22Rv1 (cell line): ENCODE measurements around the gene SCYL3.

Experiments
- CTCF ChIP-seq: fragments of 450-650 bp; IDR thresholded peaks from 2 replicates; pipeline ENCODE4 v1.5.1; 2017; ENCODE audit warnings: mild to moderate bottlenecking
- ZFX ChIP-seq: fragments of 450-650 bp; IDR thresholded peaks from 2 replicates; pipeline ENCODE4 v1.6.1; 2017; ENCODE audit warnings: antibody characterized with exemption, borderline replicate concordance

- TF ChIP-seq CTCF (no peak), ZFX (no peak)
Observed at GRCh38 chr1:169836198-169836597, 57.5 kb downstream of the SCYL3 start.
